ENCODE measurements around the gene MLH1. TPM values are rescaled to one million over a fixed set of nuclear protein-coding genes. Genes with fewer than 3 reads are reported as not detected.

MLH1 gene
- total and polyA plus RNA-seq, 2 donors from 2014 or later, result 22.9 to 29.2 TPM

DNA sequence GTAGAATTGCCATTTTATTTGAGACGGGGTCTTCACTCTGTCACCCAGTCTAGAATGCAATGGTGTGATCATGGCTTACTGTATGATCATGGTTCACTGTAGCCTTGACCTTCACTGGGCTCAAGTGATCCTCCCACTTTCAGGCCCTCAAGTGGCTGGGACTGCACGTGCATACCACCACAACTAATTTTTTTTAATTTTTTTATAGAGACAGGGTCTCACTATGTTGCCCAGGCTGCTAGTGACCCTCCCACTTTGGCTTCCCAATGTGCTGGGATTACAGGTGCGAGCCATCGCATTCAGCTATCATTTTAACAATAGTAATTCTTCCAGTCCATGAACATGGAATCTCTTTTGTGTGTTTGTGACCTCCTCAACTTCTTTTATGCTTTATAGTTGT, 12.3 kb upstream of the MLH1 start:
- Histone ChIP-seq H3K36me3 (ENCODE audit: control insufficient read depth in 2 of 3, insufficient read depth in 3 of 3, low read length in 3 of 3) (peaks cover 2 to 17% (median 11%) of the 10 kb centered on the region in 3 donors), H3K27ac (ENCODE audit: low read depth in 2 of 2, low read length in 2 of 2) (no peak overlapping the region), H3K27me3 (ENCODE audit: control insufficient read depth, insufficient read depth, low read length) (no peaks in the 10 kb centered on the region), H3K4me1 (ENCODE audit: control insufficient read depth in 2 of 3, insufficient read depth in 2 of 3, low read depth in 1 of 3, low read length in 3 of 3) (no peaks in the 10 kb centered on the region), H3K9ac (ENCODE audit: low read length in 3 of 3) (no peak overlapping the region), H3K9me3 (ENCODE audit: control insufficient read depth in 2 of 3, insufficient read depth in 1 of 3, low read length in 3 of 3) (peaks cover 0 to 2% (median 0%) of the 10 kb centered on the region in 3 donors), H3K4me3 (ENCODE audit: low read length in 3 of 3) (no peak overlapping the region)
- TF ChIP-seq, protein P1, sequence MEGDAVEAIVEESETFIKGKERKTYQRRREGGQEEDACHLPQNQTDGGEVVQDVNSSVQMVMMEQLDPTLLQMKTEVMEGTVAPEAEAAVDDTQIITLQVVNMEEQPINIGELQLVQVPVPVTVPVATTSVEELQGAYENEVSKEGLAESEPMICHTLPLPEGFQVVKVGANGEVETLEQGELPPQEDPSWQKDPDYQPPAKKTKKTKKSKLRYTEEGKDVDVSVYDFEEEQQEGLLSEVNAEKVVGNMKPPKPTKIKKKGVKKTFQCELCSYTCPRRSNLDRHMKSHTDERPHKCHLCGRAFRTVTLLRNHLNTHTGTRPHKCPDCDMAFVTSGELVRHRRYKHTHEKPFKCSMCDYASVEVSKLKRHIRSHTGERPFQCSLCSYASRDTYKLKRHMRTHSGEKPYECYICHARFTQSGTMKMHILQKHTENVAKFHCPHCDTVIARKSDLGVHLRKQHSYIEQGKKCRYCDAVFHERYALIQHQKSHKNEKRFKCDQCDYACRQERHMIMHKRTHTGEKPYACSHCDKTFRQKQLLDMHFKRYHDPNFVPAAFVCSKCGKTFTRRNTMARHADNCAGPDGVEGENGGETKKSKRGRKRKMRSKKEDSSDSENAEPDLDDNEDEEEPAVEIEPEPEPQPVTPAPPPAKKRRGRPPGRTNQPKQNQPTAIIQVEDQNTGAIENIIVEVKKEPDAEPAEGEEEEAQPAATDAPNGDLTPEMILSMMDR (IDR thresholded peaks at IDR 0.05; ENCODE audit: borderline replicate concordance, extremely low read depth, insufficient read depth), result no peak
- DNase-seq (no peak), FAIRE-seq (no peak)
- intact Hi-C loops (cut with DNase I), result no loop called here

DNA sequence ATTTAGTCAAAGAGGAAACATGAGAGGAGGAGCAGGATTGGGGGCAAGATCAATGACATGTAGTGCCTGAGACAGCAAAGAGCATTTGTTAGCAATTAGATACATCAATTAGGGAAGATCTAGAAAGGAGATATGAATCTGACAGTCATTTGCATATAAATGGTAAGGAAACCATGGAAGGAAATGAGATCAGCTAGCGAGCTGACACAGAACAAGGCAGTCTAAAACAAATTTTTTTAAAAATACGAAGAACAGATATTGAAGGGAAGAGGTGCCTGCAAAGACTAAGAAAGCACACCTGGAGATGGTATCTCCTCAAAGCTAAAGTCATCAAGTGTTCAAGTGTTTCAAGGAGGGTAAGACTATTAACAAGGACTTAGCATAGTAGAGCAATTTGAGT, 5.0 kb upstream of the MLH1 start:
- H3K27me3 ChIP-seq (ENCODE audit: control insufficient read depth, insufficient read depth, low read length), result no peaks in the 10 kb centered on the region
- H3K36me3 ChIP-seq (ENCODE audit: control insufficient read depth in 2 of 3, insufficient read depth in 3 of 3, low read length in 3 of 3), result peaks cover 2 to 21% (median 18%) of the 10 kb centered on the region in 3 donors
- DNase-seq (no peak), FAIRE-seq (no peak)
- H3K27ac ChIP-seq (ENCODE audit: low read depth in 2 of 2, low read length in 2 of 2), result no peak overlapping the region
- TF ChIP-seq, protein P1 (IDR thresholded peaks at IDR 0.05; ENCODE audit: borderline replicate concordance, extremely low read depth, insufficient read depth), result no peak
- intact Hi-C loops (cut with DNase I), result no loop called here
- H3K9ac ChIP-seq (ENCODE audit: low read length in 3 of 3), result no peak overlapping the region
- peaks cover 0 to 18% (median 16%) of the 10 kb centered on the region in 3 donors for H3K4me1 ChIP-seq (ENCODE audit: control insufficient read depth in 2 of 3, insufficient read depth in 2 of 3, low read depth in 1 of 3, low read length in 3 of 3)
- no peak overlapping the region for H3K4me3 ChIP-seq (ENCODE audit: low read length in 3 of 3)
- no peaks in the 10 kb centered on the region for H3K9me3 ChIP-seq (ENCODE audit: control insufficient read depth in 2 of 3, insufficient read depth in 1 of 3, low read length in 3 of 3)

DNA sequence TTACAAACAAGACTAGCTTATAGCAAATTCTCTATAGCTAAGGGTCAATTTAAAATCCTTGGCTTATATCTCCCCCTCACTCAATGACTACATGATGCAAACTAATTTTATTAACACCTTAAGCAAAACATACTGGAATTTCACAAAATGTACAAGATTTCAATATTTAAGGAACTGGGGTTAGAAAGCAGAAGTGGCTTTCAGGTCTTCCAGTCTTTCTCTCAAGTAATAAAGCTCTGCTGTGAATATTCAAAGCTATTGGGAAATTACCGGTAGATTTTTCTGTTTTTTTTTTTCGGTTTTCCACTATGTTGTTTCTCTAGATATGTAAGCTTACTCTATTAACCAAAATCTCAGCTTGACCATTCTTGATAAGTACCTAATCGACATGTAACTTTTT, 4.3 kb upstream of the MLH1 start:
- Histone ChIP-seq H3K9me3 (ENCODE audit: control insufficient read depth in 2 of 3, insufficient read depth in 1 of 3, low read length in 3 of 3) (no peaks in the 10 kb centered on the region), H3K27ac (ENCODE audit: low read depth in 2 of 2, low read length in 2 of 2) (no peak overlapping the region), H3K9ac (ENCODE audit: low read length in 3 of 3) (no peak overlapping the region), H3K4me3 (ENCODE audit: low read length in 3 of 3) (no peak overlapping the region), H3K4me1 (ENCODE audit: control insufficient read depth in 2 of 3, insufficient read depth in 2 of 3, low read depth in 1 of 3, low read length in 3 of 3) (peaks cover 0 to 18% (median 16%) of the 10 kb centered on the region in 3 donors), H3K27me3 (ENCODE audit: control insufficient read depth, insufficient read depth, low read length) (no peaks in the 10 kb centered on the region), H3K36me3 (ENCODE audit: control insufficient read depth in 2 of 3, insufficient read depth in 3 of 3, low read length in 3 of 3) (peaks cover 2 to 21% (median 16%) of the 10 kb centered on the region in 3 donors)
- FAIRE-seq (no peak), DNase-seq (no peak)
- intact Hi-C loops (cut with DNase I), result no loop called here
- TF ChIP-seq, protein P1 (IDR thresholded peaks at IDR 0.05; ENCODE audit: borderline replicate concordance, extremely low read depth, insufficient read depth), result no peak

DNA sequence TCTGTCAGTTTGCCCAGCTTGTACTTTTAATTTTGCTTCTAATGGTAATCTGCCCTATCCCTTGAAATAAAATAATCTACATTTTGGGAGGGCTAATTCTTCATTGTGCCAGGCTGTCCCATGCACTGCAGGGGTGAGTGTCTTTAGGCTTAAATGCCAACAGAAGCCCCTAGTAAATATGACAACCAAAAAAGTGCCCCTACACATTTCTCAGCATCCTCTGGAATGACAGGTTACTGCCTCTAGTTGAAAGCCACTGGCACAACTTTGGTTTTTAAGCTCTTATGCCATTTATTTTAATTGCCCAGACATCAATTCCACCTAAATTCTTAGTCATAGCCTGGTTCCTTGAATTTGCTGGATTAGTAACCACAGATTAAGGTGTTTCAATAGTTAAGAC, 3.8 kb upstream of the MLH1 start:
- no peak overlapping the region for H3K27ac ChIP-seq (ENCODE audit: low read depth in 2 of 2, low read length in 2 of 2)
- H3K4me3 ChIP-seq (ENCODE audit: low read length in 3 of 3), result peak overlapping the region in 1 of 3 donors; percentile 8
- TF ChIP-seq, protein P1 (IDR thresholded peaks at IDR 0.05; ENCODE audit: borderline replicate concordance, extremely low read depth, insufficient read depth), result no peak
- intact Hi-C loops (cut with DNase I), result no loop called here
- DNase-seq (no peak), FAIRE-seq (no peak)
- H3K36me3 ChIP-seq (ENCODE audit: control insufficient read depth in 2 of 3, insufficient read depth in 3 of 3, low read length in 3 of 3), result peaks cover 0 to 21% (median 14%) of the 10 kb centered on the region in 3 donors
- H3K9ac ChIP-seq (ENCODE audit: low read length in 3 of 3), result no peak overlapping the region
- no peaks in the 10 kb centered on the region for H3K27me3 ChIP-seq (ENCODE audit: control insufficient read depth, insufficient read depth, low read length)
- H3K9me3 ChIP-seq (ENCODE audit: control insufficient read depth in 2 of 3, insufficient read depth in 1 of 3, low read length in 3 of 3), result no peaks in the 10 kb centered on the region
- H3K4me1 ChIP-seq (ENCODE audit: control insufficient read depth in 2 of 3, insufficient read depth in 2 of 3, low read depth in 1 of 3, low read length in 3 of 3), result peaks cover 0 to 23% (median 16%) of the 10 kb centered on the region in 3 donors

Measured in kidney (tissue), 14 donors.